ENCODE measurements around the gene DENND1A.

The DENND1A gene

DNA sequence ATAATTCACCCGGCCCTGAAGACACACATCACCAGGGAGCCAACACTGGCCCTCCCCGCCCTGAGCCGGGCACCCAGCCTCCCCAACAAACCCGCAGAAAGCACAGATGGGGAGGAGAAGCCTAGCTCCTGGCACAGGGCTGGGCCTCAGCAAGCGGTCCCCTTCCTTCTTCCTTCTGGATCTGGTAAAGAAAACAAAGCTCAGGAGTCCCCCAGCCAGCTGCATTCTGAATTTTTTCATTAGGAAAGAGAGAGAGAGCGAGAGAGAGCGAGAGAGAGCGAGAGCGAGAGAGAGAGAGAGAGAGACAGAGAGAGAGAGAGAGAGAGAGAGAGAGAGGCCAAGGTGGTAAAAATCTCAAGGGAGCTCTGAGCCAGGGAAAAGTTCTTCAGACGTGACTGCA lies 378.2 kb downstream of the DENND1A start:
- Histone ChIP-seq H2BK120ac (ENCODE audit: low read depth, low read length) (peak overlapping the region; percentile 47), H4K91ac (ENCODE audit: low read depth, low read length, poor library complexity) (no peak overlapping the region), H3K4me2 (ENCODE audit: insufficient read depth, low read length, poor library complexity, severe bottlenecking) (no peak overlapping the region), H4K8ac (ENCODE audit: low read depth, low read length) (no peak overlapping the region), H3K79me1 (ENCODE audit: low read depth, low read length) (no peaks in the 10 kb centered on the region), H3K9ac (ENCODE audit: low read depth, low read length, poor library complexity) (no peak overlapping the region), H3K27me3 (ENCODE audit: control insufficient read depth in 3 of 3, insufficient read depth in 3 of 3, low read depth in 1 of 3, low read length in 3 of 3) (no peaks in the 10 kb centered on the region), H3K4ac (ENCODE audit: low read length) (no peak overlapping the region), H3K9me3 (replicated peaks in 1 of 2; ENCODE audit: control insufficient read depth in 2 of 2, insufficient read depth in 1 of 2, low read depth in 1 of 2, low read length in 2 of 2) (no peaks in the 10 kb centered on the region), H2AFZ (ENCODE audit: low read length) (no peak overlapping the region), H3K36me3 (replicated peaks in 1 of 2; ENCODE audit: control insufficient read depth in 2 of 2, insufficient read depth in 2 of 2, low read length in 2 of 2) (peaks cover 0 to 3% of the 10 kb centered on the region in 2 donors), H3K27ac (replicated peaks; ENCODE audit: low read length) (peak overlapping the region; percentile 80), H3K4me1 (ENCODE audit: control insufficient read depth in 2 of 2, insufficient read depth in 1 of 2, low read depth in 1 of 2, low read length in 2 of 2) (peaks cover 22 to 26% of the 10 kb centered on the region in 2 donors), H3K14ac (ENCODE audit: low read length) (no peak overlapping the region), H2BK15ac (ENCODE audit: low read length) (peak overlapping the region; percentile 86), H2AK5ac (ENCODE audit: low read depth, low read length) (peak overlapping the region; percentile 93), H3K4me3 (ENCODE audit: low read length in 2 of 2) (no peak overlapping the region), H3K18ac (ENCODE audit: low read length) (peak overlapping the region; percentile 73), H3K23ac (ENCODE audit: low read depth, low read length, poor library complexity) (no peak overlapping the region), H2BK5ac (ENCODE audit: low read length) (no peak overlapping the region), H2BK12ac (ENCODE audit: low read length) (no peak overlapping the region)
- no peak for DNase-seq (ENCODE audit: low spot score)
- no CpG with 5 or more reads among the region's 10 CpGs for WGBS, 2 donors (ENCODE audit: extremely low coverage in 2 of 2, insufficient read length in 2 of 2, insufficient replicate concordance in 1 of 2)

DNA sequence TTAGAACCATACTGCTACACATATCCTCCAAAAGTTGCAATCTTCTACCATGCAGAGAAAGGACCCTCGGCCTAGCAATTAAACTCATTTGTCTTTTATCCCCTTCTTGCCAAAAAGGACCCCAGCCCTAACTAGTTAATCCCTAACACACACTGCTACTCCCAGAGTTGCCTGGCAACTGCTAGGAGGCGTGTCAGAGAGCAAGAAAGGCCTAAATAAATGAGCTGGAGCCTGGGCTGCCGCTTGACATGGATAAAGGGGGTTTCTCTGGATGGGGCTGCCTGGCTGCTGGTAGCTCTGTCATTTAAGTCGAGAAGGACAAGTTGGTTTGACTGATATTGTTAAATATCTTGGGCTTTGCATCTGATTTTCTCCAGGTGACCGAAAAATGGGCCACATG lies 379.1 kb downstream of the DENND1A start:
- WGBS, 2 donors (ENCODE audit: extremely low coverage in 2 of 2, insufficient read length in 2 of 2, insufficient replicate concordance in 1 of 2): no CpG with 5 or more reads among the region's 5 CpGs
- H3K4me1 ChIP-seq (ENCODE audit: control insufficient read depth in 2 of 2, insufficient read depth in 1 of 2, low read depth in 1 of 2, low read length in 2 of 2): peaks cover 20 to 26% of the 10 kb centered on the region in 2 donors
- H2AFZ ChIP-seq (ENCODE audit: low read length): peak overlapping the region; percentile 8
- H3K9me3 ChIP-seq (replicated peaks in 1 of 2; ENCODE audit: control insufficient read depth in 2 of 2, insufficient read depth in 1 of 2, low read depth in 1 of 2, low read length in 2 of 2): no peaks in the 10 kb centered on the region
- peak overlapping the region; percentile 73 for H3K18ac ChIP-seq (ENCODE audit: low read length)
- H3K36me3 ChIP-seq (replicated peaks in 1 of 2; ENCODE audit: control insufficient read depth in 2 of 2, insufficient read depth in 2 of 2, low read length in 2 of 2): no peaks in the 10 kb centered on the region
- no peak overlapping the region for H3K23ac ChIP-seq (ENCODE audit: low read depth, low read length, poor library complexity)
- peak overlapping the region; percentile 86 for H2BK15ac ChIP-seq (ENCODE audit: low read length)
- H3K79me1 ChIP-seq (ENCODE audit: low read depth, low read length): no peaks in the 10 kb centered on the region
- no peak overlapping the region for H3K9ac ChIP-seq (ENCODE audit: low read depth, low read length, poor library complexity)
- H2AK5ac ChIP-seq (ENCODE audit: low read depth, low read length): peak overlapping the region; percentile 93
- H3K14ac ChIP-seq (ENCODE audit: low read length): no peak overlapping the region
- no peak overlapping the region for H2BK12ac ChIP-seq (ENCODE audit: low read length)
- H3K4ac ChIP-seq (ENCODE audit: low read length): no peak overlapping the region
- H3K27ac ChIP-seq (replicated peaks; ENCODE audit: low read length): peak overlapping the region; percentile 80
- H3K27me3 ChIP-seq (ENCODE audit: control insufficient read depth in 3 of 3, insufficient read depth in 3 of 3, low read depth in 1 of 3, low read length in 3 of 3): no peaks in the 10 kb centered on the region
- H4K8ac ChIP-seq (ENCODE audit: low read depth, low read length): no peak overlapping the region
- no peak overlapping the region for H2BK5ac ChIP-seq (ENCODE audit: low read length)
- no peak overlapping the region for H4K91ac ChIP-seq (ENCODE audit: low read depth, low read length, poor library complexity)
- H3K4me3 ChIP-seq (ENCODE audit: low read length in 2 of 2): no peak overlapping the region
- DNase-seq (ENCODE audit: low spot score): peak; percentile 79
- peak overlapping the region; percentile 27 for H3K4me2 ChIP-seq (ENCODE audit: insufficient read depth, low read length, poor library complexity, severe bottlenecking)
- H2BK120ac ChIP-seq (ENCODE audit: low read depth, low read length): no peak overlapping the region

GRCh38 chr9:123550012-123550411 lies 379.9 kb downstream of the DENND1A start:
- no peak overlapping the region for H2AK5ac ChIP-seq (ENCODE audit: low read depth, low read length)
- H3K27me3 ChIP-seq (ENCODE audit: control insufficient read depth in 3 of 3, insufficient read depth in 3 of 3, low read depth in 1 of 3, low read length in 3 of 3): no peaks in the 10 kb centered on the region
- no peak overlapping the region for H4K8ac ChIP-seq (ENCODE audit: low read depth, low read length)
- no peak overlapping the region for H2AFZ ChIP-seq (ENCODE audit: low read length)
- H3K4me1 ChIP-seq (ENCODE audit: control insufficient read depth in 2 of 2, insufficient read depth in 1 of 2, low read depth in 1 of 2, low read length in 2 of 2): peaks cover 20 to 26% of the 10 kb centered on the region in 2 donors
- no peak overlapping the region for H3K4ac ChIP-seq (ENCODE audit: low read length)
- no peaks in the 10 kb centered on the region for H3K9me3 ChIP-seq (replicated peaks in 1 of 2; ENCODE audit: control insufficient read depth in 2 of 2, insufficient read depth in 1 of 2, low read depth in 1 of 2, low read length in 2 of 2)
- no peak overlapping the region for H2BK5ac ChIP-seq (ENCODE audit: low read length)
- no peak overlapping the region for H4K91ac ChIP-seq (ENCODE audit: low read depth, low read length, poor library complexity)
- H3K23ac ChIP-seq (ENCODE audit: low read depth, low read length, poor library complexity): no peak overlapping the region
- H3K36me3 ChIP-seq (replicated peaks in 1 of 2; ENCODE audit: control insufficient read depth in 2 of 2, insufficient read depth in 2 of 2, low read length in 2 of 2): no peaks in the 10 kb centered on the region
- peak overlapping the region; percentile 13 for H3K27ac ChIP-seq (replicated peaks; ENCODE audit: low read length)
- H2BK120ac ChIP-seq (ENCODE audit: low read depth, low read length): no peak overlapping the region
- H2BK12ac ChIP-seq (ENCODE audit: low read length): no peak overlapping the region
- peak overlapping the region; percentile 69 for H3K18ac ChIP-seq (ENCODE audit: low read length)
- no peaks in the 10 kb centered on the region for H3K79me1 ChIP-seq (ENCODE audit: low read depth, low read length)
- H3K4me2 ChIP-seq (ENCODE audit: insufficient read depth, low read length, poor library complexity, severe bottlenecking): no peak overlapping the region
- no peak overlapping the region for H3K9ac ChIP-seq (ENCODE audit: low read depth, low read length, poor library complexity)
- no peak for DNase-seq (ENCODE audit: low spot score)
- peak overlapping the region; percentile 42 for H2BK15ac ChIP-seq (ENCODE audit: low read length)
- no peak overlapping the region for H3K4me3 ChIP-seq (ENCODE audit: low read length in 2 of 2)
- no peak overlapping the region for H3K14ac ChIP-seq (ENCODE audit: low read length)
- no CpG with 5 or more reads among the region's 3 CpGs for WGBS, 2 donors (ENCODE audit: extremely low coverage in 2 of 2, insufficient read length in 2 of 2, insufficient replicate concordance in 1 of 2)

GRCh38 chr9:123548741-123549545 lies 381.0 kb downstream of the DENND1A start:
- Histone ChIP-seq H3K36me3 (replicated peaks in 1 of 2; ENCODE audit: control insufficient read depth in 2 of 2, insufficient read depth in 2 of 2, low read length in 2 of 2) (no peaks in the 10 kb centered on the region), H3K4me1 (ENCODE audit: control insufficient read depth in 2 of 2, insufficient read depth in 1 of 2, low read depth in 1 of 2, low read length in 2 of 2) (peaks cover 20 to 26% of the 10 kb centered on the region in 2 donors), H3K27ac (replicated peaks; ENCODE audit: low read length) (no peak overlapping the region), H2BK12ac (ENCODE audit: low read length) (no peak overlapping the region), H3K4me3 (ENCODE audit: low read length in 2 of 2) (no peak overlapping the region), H2BK5ac (ENCODE audit: low read length) (no peak overlapping the region), H3K18ac (ENCODE audit: low read length) (no peak overlapping the region), H2AK5ac (ENCODE audit: low read depth, low read length) (no peak overlapping the region), H2BK15ac (ENCODE audit: low read length) (no peak overlapping the region), H3K14ac (ENCODE audit: low read length) (no peak overlapping the region), H4K8ac (ENCODE audit: low read depth, low read length) (no peak overlapping the region), H3K23ac (ENCODE audit: low read depth, low read length, poor library complexity) (no peak overlapping the region), H3K4me2 (ENCODE audit: insufficient read depth, low read length, poor library complexity, severe bottlenecking) (no peak overlapping the region), H2BK120ac (ENCODE audit: low read depth, low read length) (no peak overlapping the region), H2AFZ (ENCODE audit: low read length) (no peak overlapping the region), H3K9ac (ENCODE audit: low read depth, low read length, poor library complexity) (no peak overlapping the region), H3K9me3 (replicated peaks in 1 of 2; ENCODE audit: control insufficient read depth in 2 of 2, insufficient read depth in 1 of 2, low read depth in 1 of 2, low read length in 2 of 2) (no peaks in the 10 kb centered on the region), H3K79me1 (ENCODE audit: low read depth, low read length) (no peaks in the 10 kb centered on the region), H3K27me3 (ENCODE audit: control insufficient read depth in 3 of 3, insufficient read depth in 3 of 3, low read depth in 1 of 3, low read length in 3 of 3) (no peaks in the 10 kb centered on the region), H4K91ac (ENCODE audit: low read depth, low read length, poor library complexity) (no peak overlapping the region), H3K4ac (ENCODE audit: low read length) (no peak overlapping the region)
- no peak for DNase-seq (ENCODE audit: low spot score)
- WGBS, 2 donors (ENCODE audit: extremely low coverage in 2 of 2, insufficient read length in 2 of 2, insufficient replicate concordance in 1 of 2): no CpG with 5 or more reads among the region's 9 CpGs

All from neuronal stem cell (in vitro differentiated cells).